ENCODE measurements around the gene NKX1-2.
A peak's percentile ranks its signal among the peaks of the same experiment; 100 is the strongest.

The NKX1-2 gene

DNA sequence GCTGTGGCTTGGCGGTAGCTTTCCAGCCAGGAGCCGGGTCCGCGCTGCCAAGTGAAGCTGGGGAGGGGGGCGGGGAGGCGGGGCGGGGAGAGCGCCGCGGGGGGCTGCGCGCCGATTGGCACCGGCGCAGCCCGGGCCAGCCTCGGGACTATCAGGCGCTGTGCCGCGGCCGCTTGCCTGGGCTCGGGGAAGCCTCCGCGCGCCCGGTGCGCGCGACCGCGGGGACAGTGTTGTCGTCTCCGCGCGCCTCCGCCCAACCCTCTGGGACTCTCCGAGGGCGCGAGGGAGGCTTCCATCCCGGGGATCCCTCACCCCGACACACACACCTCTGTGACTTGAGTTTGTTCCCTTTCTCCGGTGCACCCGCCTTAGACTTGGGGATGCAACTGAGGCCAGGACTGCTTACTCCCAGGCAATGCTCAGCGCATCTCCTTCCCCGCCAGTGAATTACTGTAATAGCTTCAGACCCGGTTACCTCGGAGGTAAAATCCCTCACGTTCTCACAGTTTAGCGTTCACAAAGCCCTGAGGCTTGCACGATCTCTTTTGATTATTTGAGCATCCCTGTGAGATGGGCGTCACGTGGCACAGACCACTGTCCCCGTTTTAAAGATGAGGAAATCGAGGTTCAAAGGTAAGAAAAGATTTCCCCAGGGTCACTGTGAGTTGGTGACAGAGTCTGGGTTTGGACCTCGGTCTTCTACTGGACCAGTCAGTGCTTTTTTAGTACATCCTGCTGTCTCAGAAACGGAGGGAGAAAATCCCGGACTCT, at the start of gene NKX1-2:
NKX1-2 (minus strand) TSS at position 24 of the 771 bp plus-strand sequence. CDS start 92 bp downstream, outside the sequence.
- DNase-seq: no peak

GRCh38 chr10:124498056-124498455, 48.2 kb upstream of the NKX1-2 start:
- DNase-seq: no peak

- DNase-seq: no peak
Measured at GRCh38 chr10:124497196-124497881, 47.5 kb upstream of the NKX1-2 start.

- DNase-seq: no peak
Measured at GRCh38 chr10:124496620-124497019, 46.8 kb upstream of the NKX1-2 start.

- no peak for DNase-seq
Measured at GRCh38 chr10:124496150-124496549, 46.3 kb upstream of the NKX1-2 start.

- no peak for DNase-seq
Measured at GRCh38 chr10:124495725-124496124, 45.9 kb upstream of the NKX1-2 start.

DNA sequence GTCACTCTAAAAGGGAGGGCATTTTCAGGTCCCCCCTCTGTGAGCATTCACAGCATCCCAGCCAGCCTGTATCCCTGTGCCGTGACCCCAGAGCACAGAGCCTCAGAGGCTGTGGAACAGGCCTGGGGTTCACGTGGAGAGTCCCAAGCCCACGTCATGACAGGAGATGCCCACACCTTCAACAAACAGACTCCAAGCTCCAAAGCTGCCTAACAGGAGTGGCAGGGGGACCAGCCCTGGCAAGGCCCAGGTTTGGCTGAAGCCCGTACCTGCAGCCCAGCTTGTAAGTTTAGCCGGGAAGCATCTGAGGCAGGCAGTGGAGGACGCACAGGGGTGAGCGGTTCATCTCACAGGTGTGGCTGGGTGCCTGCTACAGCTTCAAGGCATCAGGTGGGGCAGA, 45.3 kb upstream of the NKX1-2 start:
- no peak for DNase-seq

DNA sequence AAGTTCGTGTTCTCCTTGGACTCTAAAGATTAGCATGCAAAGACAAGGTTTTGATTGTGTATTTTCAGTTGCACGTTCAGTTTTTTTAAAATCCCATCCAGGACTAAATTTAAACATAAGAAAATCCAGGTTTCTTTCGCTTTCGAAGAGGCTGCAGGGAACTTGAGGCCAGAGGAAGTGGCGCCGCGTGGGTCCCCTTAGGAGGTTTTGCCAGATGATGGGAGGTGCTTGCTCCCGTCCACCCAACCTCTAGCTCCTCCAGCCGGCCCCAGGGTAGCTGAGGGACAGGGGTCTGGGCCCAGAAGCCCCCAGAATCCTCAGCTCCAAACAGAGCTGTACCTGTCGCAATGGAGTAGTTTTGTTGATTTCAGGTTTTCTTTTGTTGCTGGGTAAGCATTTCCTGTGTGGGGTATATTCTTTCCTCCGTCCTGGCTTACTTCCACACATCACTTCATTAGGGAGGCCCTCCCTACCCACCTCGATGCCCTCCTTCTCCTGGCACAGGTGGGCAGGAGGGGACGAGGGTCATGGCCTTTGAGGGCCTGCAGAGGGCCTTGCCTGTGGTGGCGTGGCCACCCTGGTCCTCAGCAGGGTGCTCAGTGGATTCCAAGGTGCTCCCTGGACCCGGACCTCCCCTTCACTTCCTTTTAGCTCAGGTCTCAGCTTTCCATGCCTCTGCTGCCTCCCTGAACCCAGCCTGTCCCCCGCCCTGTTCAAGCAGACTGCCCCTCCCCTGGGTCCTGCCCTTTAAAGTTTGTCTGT, 44.4 kb upstream of the NKX1-2 start:
- no peak for DNase-seq

DNA sequence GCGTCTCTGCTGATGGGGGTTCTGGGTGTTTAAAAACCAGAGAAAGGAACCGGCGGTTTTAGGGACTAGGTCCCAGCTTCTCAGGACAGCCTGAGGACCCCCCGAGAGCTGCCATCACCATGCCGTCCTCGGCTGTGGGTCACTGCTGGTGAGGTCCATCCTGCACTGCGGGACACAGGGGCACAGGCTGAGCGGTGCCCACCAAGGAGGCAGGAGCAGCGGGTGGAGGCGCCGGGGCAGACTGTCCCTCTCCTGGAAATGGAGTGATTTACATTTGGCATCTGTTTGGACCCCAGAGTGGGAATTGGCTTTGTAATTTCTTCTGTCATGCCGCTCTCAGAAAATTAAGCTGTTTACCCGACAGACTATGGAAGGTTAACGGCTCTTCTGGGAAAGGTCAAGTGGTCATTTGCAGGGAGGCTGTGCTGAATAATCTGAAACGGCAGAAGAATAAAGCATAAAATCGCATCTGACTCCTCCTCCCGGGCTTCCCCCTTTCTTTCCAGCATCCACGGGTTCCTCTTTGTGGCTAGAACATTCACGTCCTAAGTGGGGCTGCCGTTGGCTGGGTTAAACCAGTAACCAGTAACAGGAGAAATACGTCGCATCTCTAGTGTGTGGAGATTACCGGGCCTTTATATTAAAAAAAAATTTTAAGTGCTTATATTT, 43.5 kb upstream of the NKX1-2 start:
- DNase-seq: peak; percentile 13

DNA sequence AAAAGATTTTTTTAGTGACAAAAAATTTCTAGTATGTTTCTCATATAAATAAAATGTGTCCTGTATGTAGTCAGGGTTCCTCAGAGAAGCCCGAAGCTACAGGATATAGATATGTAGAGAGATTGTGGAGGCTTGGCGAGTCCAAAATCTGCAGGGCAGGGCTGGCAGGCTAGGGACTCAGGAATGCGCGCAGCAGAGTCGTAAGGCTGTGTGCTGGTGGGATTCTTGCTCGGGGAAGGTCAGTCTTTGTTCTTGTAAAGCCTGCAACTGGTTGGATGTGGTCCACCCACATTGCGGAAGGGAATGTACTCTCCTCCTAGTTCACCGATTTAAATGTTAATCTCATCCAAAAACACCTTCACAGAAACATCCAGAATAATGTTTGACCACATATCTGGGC, 42.4 kb upstream of the NKX1-2 start:
- no peak for DNase-seq

DNA sequence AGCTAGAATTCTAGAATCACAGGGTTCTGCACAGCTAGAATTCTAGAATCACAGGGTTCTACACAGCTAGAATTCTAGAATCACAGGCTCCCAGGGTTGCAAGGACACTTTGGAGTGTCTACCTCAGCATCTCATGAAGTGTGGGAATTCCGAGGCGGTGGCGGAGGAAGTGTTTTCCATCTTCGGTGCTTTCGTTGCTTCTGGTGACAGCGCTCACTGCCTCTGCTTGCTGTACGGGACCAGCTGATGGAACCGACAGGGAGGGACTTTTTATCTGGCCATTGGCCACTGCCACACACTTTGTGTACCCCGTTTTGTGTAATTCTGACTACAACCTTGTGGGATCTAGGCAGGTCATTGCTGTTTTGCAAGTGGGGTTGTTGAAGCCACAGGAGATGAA, 41.3 kb upstream of the NKX1-2 start:
- no peak for DNase-seq

- peak; percentile 66 for DNase-seq
Measured at GRCh38 chr10:124486635-124487034, 36.8 kb upstream of the NKX1-2 start.

DNA sequence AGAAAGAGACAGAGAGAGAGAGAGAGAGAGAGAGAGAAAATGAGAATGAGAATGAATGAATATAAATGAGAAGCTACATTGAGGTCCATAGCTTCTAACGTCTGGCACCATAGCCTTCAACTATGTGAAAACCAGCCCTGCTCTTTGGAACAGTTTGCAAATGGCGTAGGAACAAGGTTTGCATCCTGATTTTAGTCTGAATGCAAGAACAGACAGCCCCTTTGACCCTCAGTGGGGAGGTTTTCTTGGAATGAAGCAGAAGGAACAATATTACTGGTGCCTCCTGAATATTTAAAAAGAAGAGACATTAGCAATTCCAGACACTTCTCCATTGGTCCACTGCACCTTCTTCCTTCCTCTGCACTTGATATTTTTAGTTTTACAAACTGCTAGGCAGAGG, 34.8 kb upstream of the NKX1-2 start:
- no peak for DNase-seq

GRCh38 chr10:124484031-124484430, 34.2 kb upstream of the NKX1-2 start:
- no peak for DNase-seq

DNA sequence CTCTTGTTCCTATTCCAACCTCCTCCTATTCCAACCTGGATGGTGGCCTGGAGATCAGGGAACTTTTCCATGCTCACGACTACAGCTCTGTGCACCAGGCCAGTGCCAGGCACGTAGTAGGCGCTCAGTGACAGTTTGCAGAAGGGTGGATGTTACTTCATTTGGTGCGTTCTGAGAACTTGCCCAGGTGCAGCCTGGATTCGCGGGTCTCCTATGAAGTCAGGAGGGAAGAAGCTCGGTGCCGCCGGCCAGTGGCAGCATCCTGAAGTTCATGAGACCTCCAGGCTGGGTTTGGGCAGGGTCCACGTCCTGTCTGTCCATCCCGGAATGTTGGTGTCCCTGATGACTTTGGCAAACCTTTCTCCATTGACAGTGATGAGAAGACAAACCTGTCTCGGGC, 33.0 kb upstream of the NKX1-2 start:
- no peak for DNase-seq

- DNase-seq: no peak
Measured at GRCh38 chr10:124482236-124482800, 32.5 kb upstream of the NKX1-2 start.

- no peak for DNase-seq
Measured at GRCh38 chr10:124481717-124482116, 31.9 kb upstream of the NKX1-2 start.

DNA sequence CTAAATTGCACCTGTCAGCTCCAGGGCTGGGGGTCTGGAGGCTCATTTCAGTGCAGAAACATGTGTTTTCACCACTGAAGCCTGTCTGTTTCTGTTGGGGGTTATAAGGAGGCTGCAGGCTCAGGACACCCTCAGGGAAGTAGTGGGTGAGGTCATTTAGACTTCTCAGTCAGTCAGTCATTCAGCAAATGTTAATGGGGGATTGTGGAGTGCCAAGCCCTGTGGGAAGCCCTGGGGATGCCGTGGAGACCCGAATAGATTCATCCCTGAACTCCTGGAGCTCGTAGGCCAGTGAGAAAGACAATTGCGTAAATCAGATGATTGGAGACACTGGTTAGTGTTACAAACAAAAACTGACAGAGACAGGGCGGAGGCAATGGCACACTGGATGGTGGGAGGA, 31.0 kb upstream of the NKX1-2 start:
- no peak for DNase-seq

DNA sequence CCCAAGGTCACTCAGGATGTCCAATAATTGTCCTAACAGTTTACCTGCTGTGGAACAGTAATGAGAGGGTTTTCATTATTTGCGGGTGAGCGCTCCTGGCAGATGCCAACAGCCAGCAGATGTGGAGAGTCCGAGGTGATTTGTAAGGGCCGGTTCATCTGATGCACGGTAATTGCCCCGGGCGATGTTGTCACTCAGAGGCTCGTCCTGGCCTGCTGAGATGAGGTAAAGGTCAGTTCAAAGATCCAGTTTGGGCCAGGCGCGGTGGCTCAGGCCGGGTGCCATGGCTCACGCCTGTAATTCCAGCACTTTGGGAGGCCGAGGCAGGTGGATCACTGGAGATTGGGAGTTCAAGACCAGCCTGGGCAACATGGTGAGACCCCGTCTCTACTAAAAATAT, 28.7 kb upstream of the NKX1-2 start:
- DNase-seq: no peak

DNA sequence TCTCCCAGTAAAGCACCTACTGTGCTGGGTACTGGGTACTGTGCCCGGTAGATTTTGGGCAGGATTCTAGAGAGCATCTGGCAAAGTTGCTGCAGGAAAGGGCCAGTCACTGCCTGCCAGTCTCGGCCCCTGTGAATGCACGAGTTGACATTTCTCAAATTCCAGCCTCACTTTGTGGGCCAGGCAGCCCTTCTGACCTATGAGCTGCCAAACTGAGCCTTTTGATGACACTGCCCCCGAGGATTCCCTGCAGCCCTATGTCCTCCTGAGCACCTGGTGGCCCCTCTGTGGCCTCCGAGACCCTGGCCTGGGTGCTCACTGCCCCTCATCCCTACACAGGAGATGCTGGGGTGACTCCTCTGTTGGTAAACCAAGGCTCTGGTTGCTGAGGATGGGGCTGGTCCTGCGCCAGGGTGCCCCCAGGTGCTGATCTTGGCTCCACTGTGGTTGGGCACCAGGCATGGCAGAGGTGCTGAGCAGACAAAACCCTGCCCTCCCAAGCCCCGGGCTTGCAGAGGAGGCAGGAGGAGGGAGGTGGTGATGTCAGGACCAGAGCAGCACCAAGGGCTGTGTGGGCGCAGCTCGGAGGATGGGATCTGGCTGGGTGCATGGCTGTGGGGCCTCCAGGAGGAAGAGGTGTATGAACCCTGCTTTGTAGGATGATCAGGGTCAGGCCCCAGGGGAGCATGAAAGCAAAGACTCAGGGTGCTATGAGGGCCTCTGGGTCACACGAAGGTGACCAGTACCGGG, 28.0 kb upstream of the NKX1-2 start:
- no peak for DNase-seq

DNA sequence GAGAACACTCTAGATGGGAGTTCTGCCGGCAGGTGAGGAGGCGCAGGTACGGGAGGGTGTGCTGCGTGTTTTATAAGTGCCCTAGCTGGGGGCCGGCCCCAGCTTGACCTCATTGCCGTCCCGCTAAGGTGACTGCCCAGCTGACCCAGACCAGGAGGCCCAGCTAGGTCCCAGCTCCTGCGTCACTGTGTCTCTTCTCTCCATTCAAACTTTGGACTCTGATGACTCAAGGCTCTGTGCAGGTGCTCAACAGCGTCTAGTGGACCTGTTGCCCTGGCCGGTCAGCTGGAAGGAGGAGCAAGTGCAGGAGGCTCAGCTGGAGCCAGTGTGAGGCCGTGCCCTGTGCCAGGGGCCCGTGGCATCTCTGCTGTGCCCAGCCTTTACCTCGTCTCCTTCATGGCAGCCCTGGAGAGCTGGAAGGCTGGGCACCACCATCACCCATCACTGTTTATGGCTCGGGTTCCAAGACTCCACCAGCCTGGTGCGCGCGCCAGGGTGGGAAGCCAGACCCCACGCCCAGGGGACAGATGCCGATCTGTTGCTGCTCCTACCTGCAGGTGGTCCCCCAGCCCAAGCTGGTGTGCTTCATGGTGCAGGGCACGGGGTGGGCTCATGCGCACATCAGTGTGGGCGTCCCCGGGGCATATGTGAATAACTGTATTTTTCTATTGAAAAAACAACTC, 26.3 kb upstream of the NKX1-2 start:
- no peak for DNase-seq

All from OCI-M1 (cell line).